Occipital lobe (tissue), 2 donors: Measurements from ENCODE around the gene CHPF. TPM values are rescaled to one million over a fixed set of nuclear protein-coding genes. Genes with fewer than 3 reads are reported as not detected.

Source experiments
- DNase-seq: peaks from one replicate; lab custom pipeline; 2025; lab: John Stamatoyannopoulos, UW
- total RNA-seq: library from RNA; depleted of rRNA; stranded (reverse); fragments of >200 nt; gene quantifications from one replicate; pipeline ENCODE4 v1.2.3, GENCODE V29; 2014

The CHPF gene
- total RNA-seq, 1 donor from 2014 or later, result 25.9 TPM

DNA sequence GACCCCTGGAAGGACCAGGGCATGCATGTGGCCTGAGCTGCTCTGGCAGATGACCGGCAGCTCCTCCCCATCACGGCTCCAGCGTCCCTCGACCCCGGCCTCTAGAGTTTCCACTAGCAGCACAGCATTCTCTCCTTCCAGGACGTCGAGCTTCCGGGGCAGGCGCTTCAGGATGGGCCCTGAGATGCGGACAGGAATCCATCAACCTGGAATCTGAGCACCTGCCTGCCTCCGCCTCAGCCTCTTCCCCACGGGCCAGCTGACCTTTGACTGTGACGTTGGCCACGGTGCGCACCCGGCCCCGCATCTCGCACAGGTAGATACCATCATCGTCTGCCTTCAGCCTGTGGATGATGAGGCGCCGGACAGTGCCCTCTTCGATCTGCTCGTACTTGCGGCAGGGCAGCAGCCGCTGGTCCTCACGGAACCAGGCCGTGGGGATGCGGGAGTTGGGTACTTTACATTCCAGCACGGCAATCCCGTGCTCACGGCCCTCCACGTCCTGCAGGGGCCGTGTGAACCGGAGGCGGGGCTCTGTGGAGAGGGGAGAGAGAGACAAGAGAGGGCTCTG lies 24.3 kb upstream of the CHPF start:
- no peak for DNase-seq

- DNase-seq, result no peak
Measured at GRCh38 chr2:219567131-219567530, 23.5 kb upstream of the CHPF start.

DNA sequence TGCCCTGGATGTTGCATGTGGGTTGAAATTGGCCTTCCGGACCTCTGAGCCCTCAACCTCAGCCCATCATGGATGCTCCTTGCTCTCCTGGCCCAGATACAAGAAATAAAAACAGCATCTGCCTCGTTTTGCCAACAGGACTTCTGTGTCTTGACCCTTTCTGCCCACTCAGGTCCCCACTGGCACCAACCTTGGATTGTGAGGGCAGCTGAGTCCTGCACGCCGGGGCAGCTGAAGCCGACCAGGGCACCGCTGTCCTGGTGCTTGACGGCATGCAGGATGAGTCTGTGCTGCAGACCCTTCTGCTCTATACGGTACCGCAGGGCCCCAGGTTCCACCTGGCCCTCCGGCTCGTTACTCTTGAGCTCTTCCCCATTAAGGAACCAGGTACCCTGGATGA lies 23.0 kb upstream of the CHPF start:
- no peak for DNase-seq

GRCh38 chr2:219565130-219566080 lies 21.8 kb upstream of the CHPF start:
- DNase-seq, result no peak

DNA sequence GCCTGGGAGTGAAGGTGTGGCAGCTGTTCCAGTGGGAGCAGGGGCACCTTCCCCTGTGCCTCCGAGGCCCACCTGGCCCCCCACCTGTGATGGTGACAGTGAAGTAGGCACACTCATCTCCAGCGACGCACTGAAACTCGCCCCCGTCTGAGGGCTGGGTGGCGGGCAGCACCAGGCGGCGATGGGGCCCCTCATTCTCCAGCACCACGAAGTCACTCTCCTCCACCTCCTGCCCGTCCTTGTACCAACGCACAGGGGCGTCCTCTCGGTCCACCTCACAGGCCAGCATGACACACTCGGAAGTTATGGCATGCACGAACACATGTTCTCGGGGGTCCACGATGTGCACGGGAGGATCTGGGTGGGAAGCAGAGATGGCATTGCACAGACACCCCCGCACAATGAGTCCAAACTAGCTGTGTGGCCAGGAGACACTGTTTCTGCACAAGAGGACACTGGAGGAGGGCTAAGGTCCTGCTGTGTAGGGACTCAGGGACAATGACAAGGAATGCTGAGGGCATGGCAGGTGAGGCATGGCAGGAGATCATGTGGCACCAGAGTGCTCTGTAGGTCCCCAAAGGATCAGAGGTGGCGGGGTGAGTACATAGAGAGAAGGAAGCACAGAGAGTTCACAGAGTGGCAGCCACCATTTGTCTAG lies 19.8 kb upstream of the CHPF start:
- no peak for DNase-seq

- DNase-seq, result no peak
Measured at GRCh38 chr2:219562049-219563020, 18.7 kb upstream of the CHPF start.

GRCh38 chr2:219561179-219562048 lies 17.8 kb upstream of the CHPF start:
- no peak for DNase-seq

GRCh38 chr2:219560893-219561178 lies 17.2 kb upstream of the CHPF start:
- DNase-seq, result no peak

DNA sequence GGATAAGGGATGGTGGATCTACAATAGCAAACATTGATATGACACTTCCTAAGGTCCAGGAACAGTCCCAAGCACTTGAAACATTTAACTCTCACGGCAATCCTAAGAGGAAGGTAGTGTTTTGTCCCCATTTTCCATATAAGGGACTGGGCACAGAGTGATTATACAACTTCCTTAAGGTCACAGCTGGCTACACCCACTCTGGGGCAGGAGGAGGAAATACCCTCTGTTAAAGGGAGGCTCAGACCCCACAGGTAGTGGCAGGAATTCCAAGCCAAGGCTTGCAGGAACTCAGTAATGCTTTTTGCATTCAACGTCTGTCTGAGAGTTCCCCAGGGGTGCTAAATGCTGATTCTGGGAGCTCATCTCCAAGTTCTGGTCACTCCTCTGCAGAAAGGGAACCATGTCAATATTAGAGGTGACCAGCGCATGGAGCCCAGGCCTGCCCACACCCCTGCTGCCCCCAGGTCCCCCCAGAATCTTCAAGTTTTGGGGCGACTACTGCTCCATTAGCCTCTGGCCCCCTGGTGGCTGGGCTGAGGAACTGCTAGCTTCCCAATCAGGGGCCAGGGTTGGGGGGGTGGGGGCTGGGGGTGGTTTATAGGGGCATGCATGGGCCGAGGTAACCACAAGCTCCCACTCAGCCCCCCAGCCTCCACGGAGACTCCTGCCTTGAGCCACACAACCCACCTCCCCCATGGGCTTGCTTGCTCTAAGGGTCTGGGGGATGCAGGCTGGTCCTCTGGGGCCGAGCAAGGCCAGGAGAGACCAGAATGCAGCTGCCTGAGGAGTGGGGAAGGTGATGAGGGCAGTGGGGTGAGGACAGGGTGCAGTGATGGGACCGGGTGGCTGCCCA lies 16.7 kb upstream of the CHPF start:
- DNase-seq, result no peak

GRCh38 chr2:219559156-219559915 lies 15.7 kb upstream of the CHPF start:
- no peak for DNase-seq

DNA sequence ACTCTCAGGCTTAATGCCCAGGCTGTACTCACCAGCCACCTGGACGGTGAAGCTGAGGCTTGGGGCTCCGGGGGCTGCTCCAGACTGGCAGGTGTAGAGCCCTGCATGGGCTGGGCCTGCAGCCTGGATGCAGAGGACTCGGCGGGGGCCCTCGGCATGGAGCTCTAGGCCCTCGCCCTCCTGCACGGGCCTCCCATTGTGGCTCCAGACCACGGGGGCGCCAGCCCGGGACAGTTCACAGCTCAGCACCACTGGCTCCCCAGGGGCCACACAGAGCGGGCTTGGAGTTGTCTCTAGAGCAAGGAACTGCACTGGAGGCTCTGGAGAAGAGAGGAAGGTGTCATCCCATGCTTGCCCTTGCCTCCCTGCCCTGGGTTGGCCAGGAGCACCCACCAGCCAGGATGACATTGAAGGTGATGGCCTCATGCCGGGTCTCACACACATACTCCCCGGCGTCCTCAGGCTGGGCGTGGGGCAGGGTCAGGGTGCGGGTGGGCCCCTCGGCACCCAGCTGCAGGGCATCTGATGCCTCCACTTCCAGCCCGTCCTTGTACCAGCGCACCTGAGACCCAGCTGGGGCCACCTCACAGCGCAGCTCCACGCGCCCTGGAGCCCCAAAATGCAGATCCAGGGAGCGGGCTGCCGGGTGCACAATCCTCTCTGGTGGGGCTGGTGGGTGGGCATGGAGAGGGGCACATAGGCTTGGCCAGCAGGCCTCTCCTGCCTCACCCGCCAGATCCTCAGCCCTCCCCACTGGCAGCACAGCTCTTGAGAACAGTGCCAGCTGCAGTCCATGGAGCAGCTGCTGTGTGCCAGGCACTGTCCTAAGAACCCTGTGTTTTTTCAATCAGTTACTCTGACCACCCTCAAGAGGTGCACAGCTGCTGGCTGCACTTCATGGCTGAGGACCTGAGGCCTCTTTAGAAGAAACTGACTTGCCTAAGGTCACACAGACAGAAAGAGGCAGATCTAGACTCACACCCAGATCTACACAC lies 14.5 kb upstream of the CHPF start:
- DNase-seq, result no peak

DNA sequence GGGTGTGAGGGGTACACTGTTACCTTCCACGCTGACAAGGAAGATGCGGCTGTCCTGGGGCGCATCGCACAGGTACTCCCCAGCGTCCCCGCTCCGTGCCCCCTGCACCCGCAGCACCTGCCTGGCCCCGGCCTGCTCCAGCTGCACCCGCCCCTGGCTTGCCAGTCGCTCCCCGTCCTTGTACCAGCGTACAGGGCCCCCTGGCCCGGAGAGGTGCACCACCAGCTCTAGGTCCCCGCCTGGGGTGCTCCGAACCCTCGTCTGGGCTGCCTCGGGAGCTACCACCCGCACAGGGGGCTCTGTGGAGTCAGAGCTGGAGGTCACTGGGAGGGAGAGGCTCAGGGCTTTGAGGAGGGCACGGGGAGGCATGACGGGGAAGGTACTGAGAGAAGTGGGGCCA lies 13.7 kb upstream of the CHPF start:
- DNase-seq, result no peak

DNA sequence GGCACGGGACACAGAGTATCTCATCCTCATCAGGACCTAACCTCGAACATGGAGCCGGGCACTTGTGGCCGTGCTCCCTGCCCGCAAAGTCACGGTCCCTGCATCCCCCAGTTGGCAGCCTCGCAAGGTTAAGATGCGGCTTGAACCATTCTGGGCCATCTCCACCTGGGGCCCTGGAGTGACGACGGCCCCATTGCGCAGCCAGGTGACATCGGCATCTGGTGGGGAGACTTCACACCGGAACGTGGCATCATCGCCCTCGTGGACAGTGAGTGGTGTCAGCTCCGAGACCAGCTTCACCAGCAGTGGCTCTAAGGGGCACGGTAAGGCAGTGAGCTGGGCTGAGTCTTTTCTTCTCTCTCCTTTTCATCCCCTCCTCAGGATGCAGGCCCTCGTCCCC lies 12.8 kb upstream of the CHPF start:
- DNase-seq, result no peak

DNA sequence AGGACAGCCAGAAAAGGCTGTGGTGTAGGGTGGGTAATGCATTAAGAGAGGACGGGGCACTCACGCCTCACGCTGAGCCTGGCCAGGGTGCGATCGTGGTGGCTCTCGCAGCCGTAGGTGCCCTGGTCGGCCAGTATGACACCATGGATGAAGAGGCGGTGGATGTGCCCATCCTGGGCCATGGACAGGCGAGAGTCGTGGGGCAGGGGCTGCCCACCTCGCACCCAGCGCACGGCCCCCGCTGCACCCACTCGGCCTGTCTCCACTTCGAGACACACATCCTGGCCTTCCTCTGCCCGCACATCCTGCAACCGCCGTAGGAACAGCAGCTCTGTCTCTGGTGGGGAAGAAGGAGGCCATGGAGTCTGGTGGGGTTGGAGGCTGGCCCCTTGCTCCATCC lies 12.3 kb upstream of the CHPF start:
- DNase-seq, result no peak

GRCh38 chr2:219554350-219554749 lies 10.7 kb upstream of the CHPF start:
- DNase-seq, result no peak

- no peak for DNase-seq
Measured at GRCh38 chr2:219553463-219553963, 9.9 kb upstream of the CHPF start.

DNA sequence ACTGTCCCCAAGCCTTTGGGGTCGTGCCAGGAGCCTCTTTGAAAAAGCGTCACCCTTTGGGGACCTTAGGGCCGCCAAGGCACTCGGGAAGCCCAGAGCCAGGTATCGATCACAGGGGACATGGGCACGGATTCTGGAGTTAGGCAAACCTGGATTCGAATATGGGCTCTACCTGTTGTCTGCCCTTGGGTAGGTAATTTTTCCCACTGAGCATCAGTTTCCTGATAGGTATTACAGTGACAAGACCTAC lies 9.5 kb upstream of the CHPF start:
- no peak for DNase-seq
